Measurements from ENCODE around the gene AGPAT3. TPM values are rescaled to one million over a fixed set of nuclear protein-coding genes. Genes with fewer than 3 reads are reported as not detected.
A peak's percentile ranks its signal among the peaks of the same experiment; 100 is the strongest.

AGPAT3 gene
- total RNA-seq, 2 donors from 2014 or later = 21.2 to 109 TPM

GRCh38 chr21:43851593-43851992 lies 13.4 kb upstream of the AGPAT3 start:
- peaks cover 0 to 11% of the 10 kb centered on the region in 2 donors for H3K36me3 Mint-ChIP-seq
- no peak for DNase-seq (ENCODE audit: low spot score in 2 of 2)
- H3K9me3 Mint-ChIP-seq = peaks cover 0 to 9% of the 10 kb centered on the region in 2 donors
- ATAC-seq = no peak
- no peak overlapping the region for H3K27ac Mint-ChIP-seq

GRCh38 chr21:43853851-43854772 lies 10.9 kb upstream of the AGPAT3 start:
- Mint-ChIP-seq H3K27ac (peak overlapping the region; percentile 47 to 61), H3K9me3 (peaks cover 0 to 9% of the 10 kb centered on the region in 2 donors), H3K36me3 (peaks cover 0 to 11% of the 10 kb centered on the region in 2 donors)
- DNase-seq (ENCODE audit: low spot score in 2 of 2) (no peak), ATAC-seq (no peak)

- Mint-ChIP-seq H3K9me3 (peaks cover 0 to 9% of the 10 kb centered on the region in 2 donors), H3K36me3 (peaks cover 0 to 11% of the 10 kb centered on the region in 2 donors)
These were observed 10.0 kb upstream of the AGPAT3 start for GRCh38 chr21:43854773-43855633.

GRCh38 chr21:43855955-43856354 lies 9.1 kb upstream of the AGPAT3 start:
- ATAC-seq (no peak), DNase-seq (ENCODE audit: low spot score in 2 of 2) (no peak)
- H3K27ac Mint-ChIP-seq = peak overlapping the region in 1 of 2 donors; percentile 77
- peaks cover 0 to 5% of the 10 kb centered on the region in 2 donors for H3K36me3 Mint-ChIP-seq
- peaks cover 0 to 4% of the 10 kb centered on the region in 2 donors for H3K9me3 Mint-ChIP-seq

More at GRCh38 chr21:43854773-43855633, 10.0 kb upstream of the AGPAT3 start:
- peak overlapping the region; percentile 47 to 61 for H3K27ac Mint-ChIP-seq
- DNase-seq (ENCODE audit: low spot score in 2 of 2) (peak in 1 of 2 donors; percentile 39), ATAC-seq (peak; percentile 92 to 99)

GRCh38 chr21:43858806-43859648 lies 6.0 kb upstream of the AGPAT3 start:
- ATAC-seq (no peak), DNase-seq (ENCODE audit: low spot score in 2 of 2) (no peak)
- Mint-ChIP-seq H3K27ac (no peak overlapping the region), H3K9me3 (no peaks in the 10 kb centered on the region), H3K36me3 (no peaks in the 10 kb centered on the region)

- no peak overlapping the region for H3K27ac Mint-ChIP-seq
- DNase-seq (ENCODE audit: low spot score in 2 of 2) (no peak), ATAC-seq (no peak)
- no peaks in the 10 kb centered on the region for H3K9me3 Mint-ChIP-seq
- H3K36me3 Mint-ChIP-seq = no peaks in the 10 kb centered on the region
These were observed 5.2 kb upstream of the AGPAT3 start for GRCh38 chr21:43859747-43860214.

- Mint-ChIP-seq H3K27ac (no peak overlapping the region), H3K36me3 (peaks cover 0 to 3% of the 10 kb centered on the region in 2 donors), H3K9me3 (no peaks in the 10 kb centered on the region)
- no peak for ATAC-seq
- DNase-seq (ENCODE audit: low spot score in 2 of 2) = no peak
These were observed 3.3 kb upstream of the AGPAT3 start for GRCh38 chr21:43861706-43862105.

GRCh38 chr21:43864313-43864961 lies 586 bp upstream of the AGPAT3 start:
- peaks cover 13 to 27% of the 10 kb centered on the region in 2 donors for H3K36me3 Mint-ChIP-seq
- no peak overlapping the region for H3K27ac Mint-ChIP-seq
- ATAC-seq (peak; percentile 30 to 32), DNase-seq (ENCODE audit: low spot score in 2 of 2) (peak; percentile 41 to 75)
- no peaks in the 10 kb centered on the region for H3K9me3 Mint-ChIP-seq

- Mint-ChIP-seq H3K36me3 (peaks cover 13 to 30% of the 10 kb centered on the region in 2 donors), H3K9me3 (no peaks in the 10 kb centered on the region), H3K27ac (peak overlapping the region; percentile 56 to 95)
- peak; percentile 65 to 76 for DNase-seq (ENCODE audit: low spot score in 2 of 2)
- peak; percentile 42 to 64 for ATAC-seq
These were observed 677 bp downstream of the AGPAT3 start for GRCh38 chr21:43865540-43866259.

GRCh38 chr21:43866260-43866629 lies 1.2 kb downstream of the AGPAT3 start:
- Mint-ChIP-seq H3K36me3 (peaks cover 13 to 35% of the 10 kb centered on the region in 2 donors), H3K9me3 (no peaks in the 10 kb centered on the region), H3K27ac (peak overlapping the region; percentile 56 to 95)
- DNase-seq (ENCODE audit: low spot score in 2 of 2) = peak; percentile 35 to 50
- ATAC-seq = peak; percentile 61 to 71

- H3K36me3 Mint-ChIP-seq = peaks cover 13 to 35% of the 10 kb centered on the region in 2 donors
- DNase-seq (ENCODE audit: low spot score in 2 of 2) (peak; percentile 44 to 61), ATAC-seq (peak; percentile 70 to 75)
- H3K9me3 Mint-ChIP-seq = no peaks in the 10 kb centered on the region
- H3K27ac Mint-ChIP-seq = peak overlapping the region; percentile 56 to 95
These were observed 1.8 kb downstream of the AGPAT3 start for GRCh38 chr21:43866659-43867331.

- Mint-ChIP-seq H3K36me3 (peaks cover 13 to 37% of the 10 kb centered on the region in 2 donors), H3K9me3 (no peaks in the 10 kb centered on the region), H3K27ac (peak overlapping the region; percentile 56 to 95)
- DNase-seq (ENCODE audit: low spot score in 2 of 2) (no peak), ATAC-seq (no peak)
These were observed 2.3 kb downstream of the AGPAT3 start for GRCh38 chr21:43867332-43867703.

GRCh38 chr21:43867948-43868347 lies 2.9 kb downstream of the AGPAT3 start:
- H3K27ac Mint-ChIP-seq = peak overlapping the region in 1 of 2 donors; percentile 63
- H3K36me3 Mint-ChIP-seq = peaks cover 13 to 44% of the 10 kb centered on the region in 2 donors
- H3K9me3 Mint-ChIP-seq = no peaks in the 10 kb centered on the region
- ATAC-seq = no peak
- no peak for DNase-seq (ENCODE audit: low spot score in 2 of 2)

- peak in 1 of 2 donors; percentile 38 for DNase-seq (ENCODE audit: low spot score in 2 of 2)
- Mint-ChIP-seq H3K27ac (peak overlapping the region in 1 of 2 donors; percentile 63), H3K9me3 (no peaks in the 10 kb centered on the region), H3K36me3 (peaks cover 13 to 45% of the 10 kb centered on the region in 2 donors)
- ATAC-seq = no peak
These were observed 3.4 kb downstream of the AGPAT3 start for GRCh38 chr21:43868461-43868860.
